ENCODE measurements around the gene HES4. TPM values are rescaled to one million over a fixed set of nuclear protein-coding genes. Genes with fewer than 3 reads are reported as not detected.
"Not testable (repeated sequence)": the region's sequence is repeated elsewhere in the genome, so short reads cannot be mapped to it uniquely, and the experiment has no call there.

Gene HES4
- polyA plus RNA-seq, 3 donors: 11.3 to 22.9 (median 14.2) TPM

- 15 to 24% (median 19%) methylated on average over 20 to 21 of the region's 21 CpGs for WGBS, 3 donors
- H3K27ac ChIP-seq (ENCODE audit: low read depth, low read length): no peak overlapping the region
These were observed 5.1 kb upstream of the HES4 start for GRCh38 chr1:1004780-1005697.

- 56 to 76% (median 57%) methylated on average over 6 to 7 of the region's 7 CpGs for WGBS, 3 donors
These were observed 4.5 kb upstream of the HES4 start for GRCh38 chr1:1004420-1004779.

GRCh38 chr1:1003618-1004419 is 3.9 kb upstream of the HES4 start:
- H3K27ac ChIP-seq (ENCODE audit: low read depth, low read length): no peak overlapping the region
- WGBS, 3 donors: 81 to 89% (median 82%) methylated on average over 22 of the region's 22 CpGs

More at GRCh38 chr1:1004420-1004779, 4.5 kb upstream of the HES4 start:
- no peak overlapping the region for H3K27ac ChIP-seq (ENCODE audit: low read depth, low read length)

GRCh38 chr1:1001057-1001783 is 1.3 kb upstream of the HES4 start:
- WGBS, 3 donors: 1 to 3% (median 1%) methylated on average over 32 to 58 of the region's 58 CpGs
- H3K27ac ChIP-seq (ENCODE audit: low read depth, low read length): no peak overlapping the region

- no peak overlapping the region for H3K27ac ChIP-seq (ENCODE audit: low read depth, low read length)
- WGBS, 3 donors: 1 to 2% (median 1%) methylated on average over 58 to 75 of the region's 75 CpGs
These were observed 610 bp upstream of the HES4 start for GRCh38 chr1:1000357-1001056.

- WGBS, 3 donors: 0 to 1% (median 1%) methylated on average over 53 to 86 of the region's 86 CpGs
- no peak overlapping the region for H3K27ac ChIP-seq (ENCODE audit: low read depth, low read length)
These were observed 737 bp downstream of the HES4 start for GRCh38 chr1:998995-999724.

GRCh38 chr1:998745-998994 is 1.2 kb downstream of the HES4 start:
- H3K27ac ChIP-seq (ENCODE audit: low read depth, low read length): no peak overlapping the region
- 0 to 8% (median 3%) methylated on average over 8 to 26 of the region's 27 CpGs for WGBS, 3 donors

- whole genome bisulfite sequencing, 3 donors: 19 to 26% (median 23%) methylated on average over 47 to 75 of the region's 75 CpGs
- no peak overlapping the region for H3K27ac ChIP-seq (ENCODE audit: low read depth, low read length)
These were observed 1.7 kb downstream of the HES4 start for GRCh38 chr1:997993-998744.

GRCh38 chr1:997713-997992 is 2.2 kb downstream of the HES4 start:
- 58 to 69% (median 67%) methylated on average over 2 to 3 of the region's 3 CpGs for WGBS, 3 donors
- H3K27ac ChIP-seq (ENCODE audit: low read depth, low read length): no peak overlapping the region

GRCh38 chr1:996851-997712 is 2.8 kb downstream of the HES4 start:
- H3K27ac ChIP-seq (ENCODE audit: low read depth, low read length): no peak overlapping the region
- WGBS, 3 donors: 59 to 64% (median 64%) methylated on average over 23 to 24 of the region's 24 CpGs

- WGBS, 3 donors: 32 to 43% (median 33%) methylated on average over 24 to 30 of the region's 30 CpGs
These were observed 3.9 kb downstream of the HES4 start for GRCh38 chr1:995665-996633.

GRCh38 chr1:994546-994945 is 5.4 kb downstream of the HES4 start:
- not testable (repeated sequence) for H3K27ac ChIP-seq (ENCODE audit: low read depth, low read length)
- 81 to 84% (median 84%) methylated on average over 6 of the region's 6 CpGs for WGBS, 3 donors

More at GRCh38 chr1:995665-996633, 3.9 kb downstream of the HES4 start:
- no peak overlapping the region for H3K27ac ChIP-seq (ENCODE audit: low read depth, low read length)

- H3K27ac ChIP-seq (ENCODE audit: low read depth, low read length): no peak overlapping the region
- WGBS, 3 donors: 71 to 77% (median 72%) methylated on average over 15 of the region's 15 CpGs
These were observed 6.4 kb downstream of the HES4 start for GRCh38 chr1:993379-993995.

GRCh38 chr1:992362-992761 is 7.5 kb downstream of the HES4 start:
- H3K27ac ChIP-seq (ENCODE audit: low read depth, low read length): no peak overlapping the region
- 89 to 94% (median 93%) methylated on average over 7 of the region's 7 CpGs for WGBS, 3 donors

GRCh38 chr1:991895-992294 is 8.0 kb downstream of the HES4 start:
- no peak overlapping the region for H3K27ac ChIP-seq (ENCODE audit: low read depth, low read length)
- WGBS, 3 donors: 96% methylated on average over 10 of the region's 10 CpGs

All from adipose tissue (tissue), 3 donors.